ENCODE data around the gene EXOC7.
"Not testable (repeated sequence)": the region's sequence is repeated elsewhere in the genome, so short reads cannot be mapped to it uniquely, and the experiment has no call there.

Gene EXOC7

DNA sequence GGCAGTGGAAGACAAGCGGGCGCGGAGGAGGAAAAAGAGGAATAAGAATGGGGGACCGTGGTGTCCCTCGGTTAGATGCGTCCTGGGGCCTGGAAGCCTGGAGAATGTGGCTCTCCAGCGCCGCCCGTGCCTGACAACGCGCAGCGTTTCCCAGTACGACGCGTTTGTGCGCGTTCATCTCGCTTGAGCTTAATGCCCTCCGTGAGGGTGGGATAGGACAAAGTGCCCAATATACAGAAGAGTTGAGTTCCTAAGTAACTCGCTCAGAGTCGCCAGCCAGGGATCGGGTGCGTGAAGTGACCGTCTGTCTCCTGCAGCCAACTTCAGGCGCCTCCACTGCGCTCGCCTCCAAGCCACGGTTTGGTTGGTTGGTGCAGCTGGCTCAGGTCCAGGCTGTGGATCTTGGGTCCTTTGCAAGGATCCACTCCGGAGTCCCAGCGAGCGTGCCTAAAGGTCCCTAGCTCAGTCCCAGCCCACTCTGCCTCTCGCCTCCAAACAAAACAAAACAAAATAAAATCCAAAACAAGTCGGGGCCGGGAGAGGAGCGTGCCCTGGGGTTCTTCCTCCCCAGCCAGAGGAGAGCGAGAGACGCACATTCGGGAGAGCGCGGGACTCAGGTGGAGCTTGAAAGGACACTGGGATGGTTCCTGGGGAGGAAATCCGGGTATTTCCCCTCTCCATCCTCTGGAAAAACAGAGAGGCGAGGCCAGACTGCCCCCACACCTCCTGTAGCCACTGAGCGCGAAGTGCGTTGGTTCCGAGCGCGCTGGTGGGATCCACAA is 28.0 kb downstream of the EXOC7 start:
- DNase-seq = no peak

DNA sequence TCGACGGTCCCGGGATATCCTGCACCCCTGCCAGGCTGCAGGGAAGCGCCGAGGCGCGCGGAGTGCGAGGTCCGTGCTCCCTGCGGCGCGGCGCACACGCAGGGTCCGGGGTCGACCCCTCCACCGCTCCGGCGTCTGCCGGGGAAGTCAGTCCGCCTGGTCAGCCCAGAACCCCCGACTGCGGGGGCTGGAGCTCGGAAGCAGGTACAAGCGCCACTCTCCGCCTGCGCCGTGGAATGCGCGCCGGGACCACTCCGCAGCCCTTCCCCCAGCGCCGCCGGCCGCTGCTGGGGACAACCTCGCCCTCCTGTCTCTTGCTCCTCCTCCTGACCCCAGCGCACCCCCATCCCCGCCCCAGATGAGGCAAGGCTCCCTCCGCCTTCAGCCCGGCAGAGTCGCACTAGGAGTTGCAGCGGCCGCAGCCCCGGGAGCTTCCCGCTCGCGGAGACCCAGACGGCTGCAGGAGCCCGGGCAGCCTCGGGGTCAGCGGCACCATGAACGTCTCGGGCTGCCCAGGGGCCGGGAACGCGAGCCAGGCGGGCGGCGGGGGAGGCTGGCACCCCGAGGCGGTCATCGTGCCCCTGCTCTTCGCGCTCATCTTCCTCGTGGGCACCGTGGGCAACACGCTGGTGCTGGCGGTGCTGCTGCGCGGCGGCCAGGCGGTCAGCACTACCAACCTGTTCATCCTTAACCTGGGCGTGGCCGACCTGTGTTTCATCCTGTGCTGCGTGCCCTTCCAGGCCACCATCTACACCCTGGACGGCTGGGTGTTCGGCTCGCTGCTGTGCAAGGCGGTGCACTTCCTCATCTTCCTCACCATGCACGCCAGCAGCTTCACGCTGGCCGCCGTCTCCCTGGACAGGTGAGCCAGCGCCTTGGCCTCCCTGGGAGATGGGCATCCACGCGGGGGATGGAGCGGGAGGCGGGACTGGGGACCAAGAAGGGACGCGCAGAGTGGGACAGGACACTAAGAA is 28.9 kb downstream of the EXOC7 start, which contains the start of gene GALR2:
Gene GALR2, plus strand, starts transcription at position 392 of the 974 bp plus-strand sequence. Its CDS starts 103 bp downstream, at position 495.
- no peak for DNase-seq

DNA sequence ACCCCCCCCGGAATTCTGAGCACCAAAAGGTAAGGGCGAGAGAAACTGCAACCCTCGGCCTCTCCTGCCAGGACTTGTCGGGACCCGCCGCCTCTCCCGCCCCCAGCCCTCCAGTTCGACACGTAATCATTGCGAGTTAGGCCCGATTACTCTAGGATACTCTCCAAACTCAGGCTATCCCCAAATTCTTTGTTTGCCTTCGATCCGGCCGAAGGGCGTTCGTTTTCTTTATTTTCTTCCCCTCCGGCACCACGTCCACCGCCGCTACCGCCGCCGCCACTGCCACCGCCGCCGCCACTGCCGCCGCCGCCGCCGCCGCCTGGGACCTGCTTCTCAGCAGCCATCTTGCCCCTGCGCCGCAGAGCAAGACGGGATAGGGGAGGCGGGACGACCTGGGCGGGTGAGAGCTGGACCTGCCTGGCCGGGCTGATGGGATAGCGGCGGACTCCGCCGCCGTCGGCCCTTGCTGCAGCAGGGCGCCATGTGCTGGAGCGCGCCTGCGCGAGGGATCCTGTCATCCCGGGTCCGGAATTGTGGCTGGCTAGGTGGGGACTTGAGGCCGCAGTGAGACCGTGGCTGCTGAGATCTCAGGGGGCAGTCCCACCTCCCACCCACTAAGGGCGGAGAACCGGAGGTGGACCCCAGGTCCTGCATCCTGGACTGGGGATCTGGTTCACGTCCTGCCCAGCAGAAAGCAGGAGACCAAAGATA is 31.3 kb downstream of the EXOC7 start, which contains the start of gene SRP68:
Gene SRP68, minus strand, starts transcription at position 370 of the 711 bp plus-strand sequence. Its CDS starts 26 bp downstream, at position 344.
- DNase-seq = peak; percentile 93

DNA sequence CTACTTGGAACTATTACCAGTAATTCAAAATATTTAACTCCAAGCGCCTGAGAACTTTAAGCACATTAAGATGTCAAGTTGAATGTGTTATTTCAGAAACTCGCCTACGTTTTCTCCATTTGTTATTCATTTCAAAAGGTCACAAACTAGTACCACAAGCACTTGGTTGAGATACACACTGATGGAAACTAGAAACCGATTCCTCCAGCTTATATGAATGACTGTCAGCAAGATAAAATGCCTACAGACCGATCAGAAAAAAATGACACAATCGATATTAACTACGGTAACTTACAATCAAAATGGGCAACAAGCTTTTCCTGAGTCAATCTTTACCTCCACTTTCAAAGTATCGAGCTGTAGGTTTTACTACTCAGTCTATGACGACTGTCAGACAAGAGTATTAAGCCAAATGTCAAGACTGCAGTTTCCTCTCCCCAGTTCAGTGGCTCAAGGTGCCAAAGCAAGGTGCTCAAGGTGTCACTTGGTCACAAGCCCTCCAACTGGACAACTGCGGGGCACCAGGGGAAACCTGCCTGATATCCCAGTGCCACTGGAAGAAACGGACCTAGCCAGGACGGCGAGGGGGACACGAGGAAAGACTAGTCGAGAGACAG is 31.9 kb downstream of the EXOC7 start:
- DNase-seq = no peak

DNA sequence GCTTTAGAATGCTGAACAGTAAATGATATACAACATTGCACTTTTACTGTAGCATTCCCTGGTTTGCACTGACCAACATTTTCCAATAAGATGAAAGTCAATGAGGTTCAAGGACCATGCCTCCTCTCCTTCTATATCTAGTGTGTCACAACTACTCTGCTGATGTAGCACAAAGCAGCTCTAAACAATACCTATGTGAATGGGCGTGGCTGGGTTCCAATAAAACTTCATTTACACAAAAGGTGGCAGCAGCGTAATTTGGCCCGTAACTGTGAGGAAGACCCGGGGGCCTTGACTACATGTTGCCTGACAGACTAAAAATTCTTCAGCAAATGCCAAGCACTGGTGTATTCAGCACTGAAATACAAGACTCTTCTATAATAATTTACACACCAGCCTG is 37.8 kb downstream of the EXOC7 start:
- no peak for DNase-seq

DNA sequence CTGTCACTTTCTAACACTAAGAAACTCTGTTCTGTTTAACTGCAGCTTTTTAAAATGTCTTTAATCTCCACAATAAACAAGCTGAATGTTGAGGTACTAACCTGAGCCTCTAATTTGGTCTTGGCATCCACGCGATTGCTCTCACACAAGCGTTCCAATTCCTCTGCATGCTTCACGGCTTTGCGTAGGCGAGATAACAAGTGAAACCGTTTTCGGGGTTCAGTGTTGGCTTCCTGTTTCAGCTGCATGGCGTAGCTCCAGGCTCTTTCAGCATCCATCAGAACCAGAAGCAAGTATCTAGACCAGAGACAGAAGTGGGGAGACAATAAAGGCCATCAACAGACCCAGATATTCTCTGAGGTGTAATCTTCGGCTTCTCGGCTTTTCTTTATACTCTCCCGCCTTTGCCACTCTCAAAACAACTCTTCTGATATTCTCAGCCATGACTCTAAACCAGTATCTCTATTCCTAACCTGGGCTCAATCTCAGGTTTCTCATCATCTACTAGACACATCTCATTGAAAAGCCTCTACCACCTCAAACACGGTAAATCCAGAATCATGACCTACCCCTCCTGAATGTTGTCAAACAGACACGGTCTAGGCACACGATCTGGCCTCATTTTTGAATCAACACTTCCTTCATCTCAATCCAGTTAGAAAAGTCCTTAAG is 39.6 kb downstream of the EXOC7 start:
- DNase-seq = no peak

DNA sequence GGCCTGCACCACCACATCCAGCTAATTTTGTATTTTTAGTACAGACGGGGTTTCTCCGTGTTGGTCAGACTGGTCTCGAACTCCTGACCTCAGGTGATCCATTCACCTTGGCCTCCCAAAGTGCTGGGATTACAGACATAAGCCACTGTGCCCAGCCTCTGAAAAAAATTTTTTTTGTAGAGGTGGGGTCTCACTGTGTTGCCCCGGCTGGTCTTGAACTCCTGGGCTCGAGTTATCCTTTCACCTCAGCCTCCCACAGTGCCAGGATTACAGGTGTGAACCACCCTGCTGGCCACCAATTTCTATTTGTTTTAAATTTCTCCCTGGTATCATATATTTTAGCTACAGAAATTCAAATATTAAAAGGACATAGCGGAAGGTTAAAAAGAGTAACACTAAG is 45.3 kb downstream of the EXOC7 start:
- not testable (repeated sequence) for DNase-seq

DNA sequence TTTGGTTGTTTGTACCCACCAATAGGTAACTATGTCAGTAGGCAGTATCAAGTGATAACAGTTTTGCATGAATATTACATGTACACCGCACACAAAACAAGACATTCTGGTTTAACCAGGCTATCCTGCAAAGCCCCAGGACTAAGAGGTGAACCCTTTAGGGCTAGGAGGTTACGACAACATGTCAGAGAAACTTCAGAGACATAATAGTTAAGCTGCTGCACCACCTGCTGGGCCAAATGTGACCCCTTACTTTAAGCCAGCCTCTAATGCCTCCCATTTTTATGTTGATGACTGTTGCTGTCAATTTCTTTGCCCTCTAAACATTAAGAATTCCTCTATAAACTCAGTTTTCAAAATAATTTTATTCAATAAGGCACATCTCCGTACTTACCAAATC is 46.7 kb downstream of the EXOC7 start:
- DNase-seq = no peak

DNA sequence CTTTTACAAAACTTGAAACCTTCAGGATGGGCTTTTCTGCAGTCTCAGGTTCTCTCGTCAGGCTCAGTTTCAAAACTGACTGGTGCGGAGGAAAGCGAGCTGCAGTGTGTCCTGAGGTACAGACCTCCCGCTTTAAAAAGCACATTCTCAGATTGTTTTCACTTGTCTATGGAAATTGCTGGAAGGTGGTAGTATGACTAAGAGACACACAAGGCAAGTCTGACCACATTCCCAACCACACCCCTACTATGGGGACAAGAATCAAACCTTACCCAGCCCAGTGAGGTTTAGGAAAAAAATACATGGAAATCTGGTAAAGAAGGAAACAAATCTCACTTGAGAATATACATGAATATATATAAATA is 49.5 kb downstream of the EXOC7 start:
- no peak for DNase-seq

DNA sequence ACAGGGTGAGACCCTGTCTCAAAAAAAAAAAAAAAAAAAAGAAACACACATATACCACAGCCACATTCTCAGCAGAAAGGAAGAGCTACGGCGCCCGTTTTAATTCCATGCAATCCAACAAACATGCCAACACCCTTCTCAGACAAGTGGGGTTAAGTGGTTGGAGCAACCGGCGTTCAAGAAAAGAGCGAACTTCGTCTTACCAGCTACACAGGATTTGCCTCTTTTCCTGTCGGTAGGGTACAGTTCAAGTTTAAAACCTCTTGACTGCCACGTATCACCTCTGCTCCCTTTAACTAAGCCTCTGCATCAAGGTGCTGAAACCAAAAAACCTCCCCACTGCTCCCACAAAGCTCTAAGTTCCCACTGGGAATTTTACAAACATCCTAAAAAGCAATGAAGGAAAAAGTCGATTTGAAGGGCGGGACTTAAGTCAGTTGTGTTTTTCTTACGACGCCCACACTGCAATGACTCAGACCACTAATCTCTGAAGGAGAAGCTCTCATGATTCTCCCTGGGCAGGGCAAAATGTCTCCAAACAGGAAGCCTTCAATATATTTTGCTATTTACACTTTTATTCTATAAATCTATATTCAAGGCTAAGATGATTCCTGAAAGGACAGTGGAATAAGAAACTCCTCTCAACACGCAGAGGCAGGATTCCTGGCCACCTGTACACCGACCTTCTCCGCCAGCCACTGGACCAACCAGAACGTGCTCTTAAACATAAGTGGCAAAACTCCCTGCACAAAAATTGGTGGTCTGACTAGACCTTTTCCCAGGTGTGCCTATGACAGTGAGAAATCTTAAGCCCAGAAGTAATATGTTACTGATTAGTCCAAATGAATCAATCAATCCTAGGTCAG is 50.1 kb downstream of the EXOC7 start:
- DNase-seq = peak; percentile 49

DNA sequence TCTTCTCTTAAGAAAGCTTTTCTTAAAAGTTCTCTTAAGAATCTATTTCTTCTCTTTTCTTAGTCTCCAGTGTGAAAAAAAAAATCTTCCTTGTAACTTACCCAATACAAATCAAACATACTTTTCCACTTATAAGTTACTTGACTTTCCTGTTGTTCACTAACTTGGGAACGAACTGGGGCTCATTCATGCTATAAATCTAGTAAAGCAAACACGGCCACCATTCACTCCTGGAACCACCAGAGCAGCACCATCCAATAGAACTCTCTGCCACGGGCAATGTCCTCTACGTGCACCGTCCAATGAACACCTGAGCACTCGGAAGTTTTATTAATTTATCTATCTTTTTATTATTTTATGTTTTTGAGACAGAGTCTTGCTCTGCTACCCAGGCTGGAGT is 52.0 kb downstream of the EXOC7 start:
- DNase-seq = no peak

DNA sequence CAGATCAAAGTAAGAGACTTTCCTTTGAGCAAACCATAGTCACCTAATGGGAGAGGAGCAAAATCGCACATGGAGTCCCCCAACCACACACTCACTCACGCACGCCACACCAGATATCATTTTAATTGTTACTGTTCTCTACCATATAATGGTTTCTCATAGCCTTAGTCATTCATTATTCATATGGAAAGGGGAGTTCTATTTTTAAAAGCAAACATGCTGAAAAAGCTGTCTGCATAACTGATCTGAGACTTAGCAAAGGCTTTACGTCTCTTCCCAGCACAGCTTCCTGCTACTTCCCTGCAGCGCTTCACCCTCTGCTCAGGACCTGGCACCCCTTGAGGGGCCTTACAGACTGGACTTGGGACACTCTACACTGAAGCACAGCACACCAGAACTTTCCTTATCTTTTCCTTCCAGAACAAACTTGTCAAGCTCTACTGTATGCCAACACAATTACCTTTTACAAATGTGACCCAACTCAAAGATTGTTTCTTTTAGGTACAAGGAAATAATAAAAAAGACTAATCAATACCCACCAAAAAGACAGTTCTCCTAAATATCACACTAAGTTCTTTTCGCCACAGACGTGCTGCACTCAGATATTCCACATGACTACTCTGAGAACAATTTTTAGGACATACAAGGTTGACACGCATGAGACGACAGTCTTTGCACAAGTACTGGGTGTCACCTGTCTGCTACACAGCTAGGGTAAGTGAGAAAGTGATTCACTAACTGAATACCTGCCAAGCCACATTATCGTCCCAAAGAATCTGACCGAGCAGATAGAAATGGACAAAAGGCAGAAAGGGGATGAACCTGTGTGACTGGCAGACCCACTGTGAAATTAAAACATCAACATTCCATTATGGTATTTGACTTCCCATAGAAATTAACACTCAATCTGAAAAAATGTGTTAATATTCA is 52.8 kb downstream of the EXOC7 start:
- no peak for DNase-seq

DNA sequence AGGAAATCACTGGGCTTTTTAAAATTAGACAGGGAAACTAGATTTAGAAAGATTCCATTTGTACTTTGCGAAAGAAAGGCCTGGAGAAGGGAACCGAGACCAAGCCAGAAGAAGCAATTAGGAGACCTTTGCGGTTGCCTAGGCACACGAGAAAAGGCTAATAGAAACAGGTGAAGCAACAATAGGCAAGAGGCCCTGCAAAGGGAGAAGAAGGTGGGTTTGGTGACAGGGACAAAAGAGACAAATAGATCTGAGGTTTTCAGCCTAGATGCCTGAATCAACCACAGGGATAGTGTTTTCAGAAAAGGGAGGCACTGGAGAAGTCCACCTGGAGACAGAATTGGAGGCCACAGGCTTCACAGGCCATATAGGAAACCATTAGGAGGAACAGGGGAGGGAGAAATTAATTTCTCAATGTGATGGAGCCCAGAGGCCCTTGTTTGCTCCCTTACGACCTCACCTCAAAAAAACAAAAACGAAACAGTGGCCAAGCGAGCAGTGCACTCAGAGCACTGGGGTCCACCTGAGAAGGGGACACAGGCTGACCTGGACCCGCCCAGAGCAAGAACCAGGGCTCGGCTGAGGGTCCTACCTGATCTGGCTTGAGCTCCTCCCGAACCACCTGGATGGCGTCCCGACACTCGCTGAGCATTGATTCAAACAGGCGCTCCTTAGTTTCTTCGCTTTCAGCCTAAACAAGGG is 53.6 kb downstream of the EXOC7 start:
- no peak for DNase-seq

DNA sequence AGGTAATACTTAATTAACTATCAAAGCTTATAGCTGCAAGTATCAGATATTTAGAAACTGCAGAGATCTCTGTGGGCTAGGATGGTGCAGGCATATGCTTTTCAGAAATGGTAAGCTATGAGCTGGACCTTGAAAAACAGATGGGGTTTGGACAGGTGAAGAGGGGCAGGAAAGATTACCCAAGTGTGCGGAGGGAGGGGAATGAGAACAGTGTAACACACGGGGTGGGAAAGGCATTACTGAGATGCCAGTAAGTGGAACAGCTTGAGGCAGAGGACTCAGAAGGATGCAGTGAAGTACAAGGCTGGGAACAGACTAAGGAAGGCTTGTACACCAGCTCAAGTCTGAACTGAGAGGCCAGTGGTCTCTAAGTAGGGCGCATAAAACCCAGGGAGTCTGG is 54.3 kb downstream of the EXOC7 start:
- DNase-seq = no peak

DNA sequence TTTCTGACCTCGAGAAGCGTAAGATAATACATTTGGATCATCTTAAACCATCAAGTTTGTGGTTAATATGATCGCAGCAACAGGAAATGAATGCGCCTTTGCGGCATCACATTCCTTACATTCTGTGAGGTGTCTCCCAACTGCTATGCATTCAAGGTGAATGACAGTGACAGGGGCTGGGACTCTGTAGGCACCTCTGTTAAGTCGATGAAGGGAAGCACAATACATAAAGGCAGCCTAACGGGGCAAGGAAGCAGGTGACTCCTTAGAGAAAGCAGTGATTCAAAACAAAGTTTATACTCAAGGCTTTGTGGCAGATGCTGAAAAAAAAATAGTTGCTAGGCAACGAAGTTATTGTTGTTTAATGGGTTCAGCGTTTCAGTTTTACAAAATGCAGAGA is 54.9 kb downstream of the EXOC7 start:
- peak; percentile 27 for DNase-seq

DNA sequence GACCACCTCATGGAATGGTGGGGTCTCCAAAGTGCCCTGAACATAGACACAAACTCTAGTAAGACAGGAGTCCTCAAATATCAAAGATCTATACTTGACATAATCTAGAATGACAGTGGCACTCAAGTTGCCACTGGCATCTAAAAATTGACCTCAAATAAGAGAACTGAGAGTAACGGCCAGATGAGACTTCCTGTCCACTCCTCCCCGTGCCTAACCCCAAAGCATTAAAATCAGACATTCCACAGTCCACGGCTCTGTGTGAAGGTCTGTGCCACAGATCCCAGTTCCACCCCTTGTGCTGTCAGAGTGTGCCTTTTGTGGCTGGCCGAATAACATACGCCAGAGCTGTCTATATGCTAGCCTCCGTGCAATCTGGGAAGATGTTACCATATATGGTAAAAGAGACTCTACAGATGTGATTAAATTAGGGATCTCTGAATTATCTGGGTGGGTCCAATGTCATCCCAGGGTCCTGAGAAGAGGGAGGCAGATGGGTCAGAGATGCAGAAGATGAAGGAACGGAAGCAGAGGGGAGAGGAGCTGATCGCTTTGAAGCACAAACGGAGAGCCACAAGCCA is 55.5 kb downstream of the EXOC7 start:
- no peak for DNase-seq

DNA sequence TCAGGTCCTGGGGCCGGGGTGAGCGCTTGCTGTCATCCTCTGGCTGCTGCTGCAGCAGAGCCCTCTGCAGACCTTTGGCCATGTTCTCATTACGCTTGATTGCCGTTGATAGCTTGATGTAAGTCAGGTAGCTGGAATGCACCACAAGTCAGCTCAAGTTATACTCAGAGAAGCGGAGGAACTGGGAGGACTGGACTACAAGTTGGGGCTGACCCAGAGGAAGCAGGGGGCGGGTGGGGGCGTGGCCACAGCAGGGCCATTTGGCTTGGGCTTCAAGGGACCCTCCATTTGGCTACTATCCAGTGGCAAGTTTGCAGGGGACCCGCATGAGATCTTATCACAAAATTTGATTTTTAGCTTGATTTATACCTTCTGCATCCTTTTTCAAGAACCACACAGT is 57.5 kb downstream of the EXOC7 start:
- no peak for DNase-seq

DNA sequence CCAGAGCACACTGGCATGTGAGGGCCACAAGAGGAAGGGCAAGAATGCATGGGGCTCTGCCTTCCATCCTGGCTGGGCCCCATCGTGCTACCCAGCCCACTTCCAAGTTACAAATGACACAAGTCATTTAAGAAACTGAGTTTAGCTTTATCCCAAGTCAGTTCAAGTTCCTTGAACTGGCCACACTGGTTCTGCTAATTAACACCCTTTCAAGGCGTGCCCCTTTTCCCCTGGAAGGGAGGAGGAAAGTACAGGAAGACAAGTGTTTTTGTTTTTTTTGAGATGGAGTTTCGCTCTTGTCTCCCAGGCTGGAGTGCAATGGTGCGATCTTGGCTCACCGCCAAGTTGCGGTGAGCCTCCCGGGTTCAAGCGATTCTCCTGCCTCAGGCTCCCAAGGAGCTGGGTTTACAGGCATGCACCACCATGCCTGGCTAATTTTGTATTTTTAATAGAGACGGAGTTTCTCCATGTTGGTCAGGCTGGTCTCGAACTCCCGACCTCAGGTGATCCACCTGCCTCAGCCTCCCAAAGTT is 59.0 kb downstream of the EXOC7 start:
- not testable (repeated sequence) for DNase-seq

Measured in fibroblast of skin of scalp (primary cell).